DND-41 (cell line): ENCODE results near the gene URM1.
A peak's percentile ranks its signal among the peaks of the same experiment; 100 is the strongest.

ENCODE experiments used
- CTCF ChIP-seq: IDR thresholded peaks from 2 replicates; pipeline ENCODE4 v1.5.1; 2012; ENCODE audit warnings: borderline replicate concordance, low read length, moderate library complexity, mild to moderate bottlenecking; ENCODE audit not compliant: poor library complexity, severe bottlenecking; ENCODE audit errors: extremely low read depth
- EZH2 ChIP-seq: IDR thresholded peaks from 3 replicates; pipeline ENCODE4 v1.6.1; 2012; ENCODE audit warnings: borderline replicate concordance, low read depth, mild to moderate bottlenecking, moderate library complexity, low read length, inconsistent platforms; ENCODE audit not compliant: severe bottlenecking

GRCh38 chr9:128420060-128420650 is 49.0 kb downstream of the URM1 start:
- TF ChIP-seq CTCF (peak; percentile 71), EZH2 (peak; percentile 76)
